Fibroblast of the aortic adventitia (primary cell): ENCODE measurements around the gene CACNG8. TPM values are rescaled to one million over a fixed set of nuclear protein-coding genes. Genes with fewer than 3 reads are reported as not detected.

Experiments used
- DNase-seq: peaks from one replicate; pipeline ENCODE4 v3.0.0-alpha.2; 2010; ENCODE audit warnings: low read depth
- H3K4me3 ChIP-seq: 2 replicates; pipeline ENCODE4 v1.5.1; 2011; ENCODE audit warnings: low read depth, mild to moderate bottlenecking, control low read depth, low read length, moderate library complexity
- total RNA-seq: library from RNA; depleted of rRNA; stranded (reverse); fragments of >200 nt; gene quantifications from 2 replicates; pipeline ENCODE4 v1.2.3, GENCODE V29; 2012; ENCODE audit warnings: low replicate concordance
- TF ChIP-seq, protein P1 (sequence below): IDR thresholded peaks from 2 replicates; pipeline ENCODE4 v1.5.1; 2011; ENCODE audit warnings: mild to moderate bottlenecking, low read length, control low read depth, inconsistent platforms; ENCODE audit not compliant: insufficient read depth

Gene CACNG8
- total RNA-seq, 1 donor: 0.45 TPM

DNA sequence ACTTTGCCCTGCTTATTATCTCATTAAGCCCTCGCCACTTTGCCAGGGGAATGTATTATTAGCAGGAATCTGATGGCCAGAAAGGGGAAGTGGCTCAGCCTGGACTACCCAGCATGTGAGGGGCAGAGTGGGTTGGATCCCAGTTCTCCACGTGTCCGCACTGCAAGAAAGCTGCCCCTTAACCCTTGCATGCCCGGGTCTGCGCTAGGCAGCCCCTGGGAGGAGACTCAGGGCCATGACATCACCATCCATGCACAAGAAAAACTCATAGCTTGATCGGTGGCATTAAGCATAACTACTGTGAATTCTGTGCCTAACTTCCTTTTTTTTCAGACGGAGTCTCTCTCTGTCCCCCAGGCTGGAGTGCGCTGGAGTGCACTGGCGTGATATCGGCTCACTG lies 8.9 kb downstream of the CACNG8 start:
- no peak for DNase-seq
- H3K4me3 ChIP-seq: no peak overlapping the region
- TF ChIP-seq, protein P1, sequence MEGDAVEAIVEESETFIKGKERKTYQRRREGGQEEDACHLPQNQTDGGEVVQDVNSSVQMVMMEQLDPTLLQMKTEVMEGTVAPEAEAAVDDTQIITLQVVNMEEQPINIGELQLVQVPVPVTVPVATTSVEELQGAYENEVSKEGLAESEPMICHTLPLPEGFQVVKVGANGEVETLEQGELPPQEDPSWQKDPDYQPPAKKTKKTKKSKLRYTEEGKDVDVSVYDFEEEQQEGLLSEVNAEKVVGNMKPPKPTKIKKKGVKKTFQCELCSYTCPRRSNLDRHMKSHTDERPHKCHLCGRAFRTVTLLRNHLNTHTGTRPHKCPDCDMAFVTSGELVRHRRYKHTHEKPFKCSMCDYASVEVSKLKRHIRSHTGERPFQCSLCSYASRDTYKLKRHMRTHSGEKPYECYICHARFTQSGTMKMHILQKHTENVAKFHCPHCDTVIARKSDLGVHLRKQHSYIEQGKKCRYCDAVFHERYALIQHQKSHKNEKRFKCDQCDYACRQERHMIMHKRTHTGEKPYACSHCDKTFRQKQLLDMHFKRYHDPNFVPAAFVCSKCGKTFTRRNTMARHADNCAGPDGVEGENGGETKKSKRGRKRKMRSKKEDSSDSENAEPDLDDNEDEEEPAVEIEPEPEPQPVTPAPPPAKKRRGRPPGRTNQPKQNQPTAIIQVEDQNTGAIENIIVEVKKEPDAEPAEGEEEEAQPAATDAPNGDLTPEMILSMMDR: no peak

DNA sequence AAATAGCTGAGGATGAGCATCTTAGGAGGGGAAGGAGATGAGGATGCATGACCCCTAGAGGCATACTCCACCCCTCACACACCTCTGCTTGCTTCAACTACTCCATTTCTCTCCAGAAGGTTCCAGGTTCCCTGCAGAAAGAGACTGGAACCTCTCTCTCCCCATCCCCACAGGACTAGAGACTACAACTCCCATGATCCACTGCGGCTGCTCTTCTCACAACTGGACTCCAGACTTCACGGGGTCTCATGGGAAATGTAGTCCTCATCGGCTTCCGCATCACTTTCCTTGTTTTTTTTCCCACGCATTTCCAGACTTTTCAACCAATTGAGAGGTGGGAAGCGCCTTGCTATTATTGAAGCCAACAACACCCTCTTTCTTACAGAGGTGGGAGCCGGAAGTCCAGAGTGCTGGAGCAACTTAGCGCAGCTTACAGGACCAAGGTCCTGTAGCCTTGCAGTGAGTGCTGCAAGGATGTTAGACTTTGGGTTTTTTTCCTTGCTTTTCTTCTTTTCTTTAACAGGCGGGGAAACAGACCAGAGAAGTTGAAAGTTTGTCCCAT lies 14.8 kb downstream of the CACNG8 start:
- TF ChIP-seq, protein P1: no peak
- peak; percentile 93 for DNase-seq
- H3K4me3 ChIP-seq: peak overlapping the region; percentile 70

DNA sequence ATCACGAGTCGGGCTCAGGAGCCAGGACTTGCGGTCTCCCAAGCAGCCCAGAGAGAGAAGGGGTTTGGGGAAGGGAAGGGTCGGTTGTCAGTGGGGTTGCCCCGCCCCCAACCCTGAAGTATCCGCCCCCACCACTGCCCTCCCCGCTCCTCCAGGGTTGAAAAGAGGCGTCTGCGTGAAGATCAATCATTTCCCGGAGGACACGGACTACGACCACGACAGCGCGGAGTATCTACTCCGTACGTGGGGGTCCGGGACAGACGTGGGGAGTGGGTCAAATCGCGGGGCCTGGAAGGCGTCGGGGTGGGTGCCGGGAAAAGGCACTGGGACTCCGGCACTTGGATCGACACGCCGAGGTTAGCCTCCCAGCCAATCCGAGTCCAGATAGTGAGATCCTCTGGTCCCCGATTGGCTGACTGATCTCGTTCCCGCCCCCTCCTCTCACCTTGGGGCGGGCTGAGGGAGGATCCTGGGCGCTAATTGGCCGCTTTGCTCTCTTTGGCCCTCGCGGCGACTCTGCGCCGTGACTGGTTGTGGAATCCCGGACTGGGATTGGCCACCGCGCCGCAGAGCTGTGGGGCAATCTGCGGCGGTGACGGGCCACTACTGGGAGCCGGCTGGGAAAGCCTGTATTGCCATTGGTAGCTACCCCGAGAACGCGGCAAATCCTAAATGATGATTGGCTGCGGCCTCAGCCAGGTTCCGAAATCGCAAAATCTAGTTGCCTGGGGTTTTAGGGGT lies 15.4 kb downstream of the CACNG8 start:
- TF ChIP-seq, protein P1: no peak

DNA sequence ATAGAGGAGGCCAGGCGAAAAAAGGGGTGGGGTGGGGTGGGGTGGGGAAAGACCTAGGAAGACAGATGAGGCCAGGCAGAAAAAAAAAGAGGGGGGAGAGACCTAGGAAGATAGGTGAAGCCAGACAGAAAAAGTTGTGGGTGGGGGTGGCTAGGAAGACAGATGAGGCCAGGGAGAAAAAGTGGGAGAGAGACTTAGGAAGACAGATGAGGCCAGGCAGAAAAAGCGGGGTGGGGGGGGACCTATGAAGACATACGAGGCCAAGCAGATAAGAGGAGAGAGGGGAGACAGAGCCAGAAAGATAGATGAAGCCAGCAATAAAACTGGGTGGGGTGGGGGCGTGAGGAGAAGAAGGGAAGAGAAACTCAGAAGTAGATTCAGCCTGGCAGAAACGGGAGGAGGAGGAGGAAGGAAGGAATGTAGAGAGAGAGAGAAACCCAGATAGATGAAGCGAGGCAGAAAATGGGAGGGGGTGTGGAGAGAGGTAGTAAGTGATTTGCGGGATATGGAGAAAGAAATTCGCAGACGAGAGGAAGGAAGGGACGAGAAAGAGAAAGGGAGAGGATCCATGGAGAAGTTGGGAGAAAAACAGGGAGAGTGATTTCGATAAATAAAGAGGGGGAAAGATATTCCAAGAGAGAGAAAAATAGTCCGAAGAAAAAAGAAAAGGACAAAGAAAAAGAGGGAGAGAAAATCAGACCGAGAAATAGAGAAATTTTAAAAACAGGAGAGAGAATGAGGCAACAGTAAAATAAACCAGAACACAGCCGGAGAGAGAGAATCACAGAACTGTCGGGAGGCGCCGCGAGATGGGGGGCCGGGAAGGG lies 16.5 kb downstream of the CACNG8 start:
- H3K4me3 ChIP-seq: peak overlapping the region; percentile 77

More for the DNA sequence above, 15.4 kb downstream of the CACNG8 start:
- peak overlapping the region; percentile 77 for H3K4me3 ChIP-seq
- peak; percentile 98 for DNase-seq

DNA sequence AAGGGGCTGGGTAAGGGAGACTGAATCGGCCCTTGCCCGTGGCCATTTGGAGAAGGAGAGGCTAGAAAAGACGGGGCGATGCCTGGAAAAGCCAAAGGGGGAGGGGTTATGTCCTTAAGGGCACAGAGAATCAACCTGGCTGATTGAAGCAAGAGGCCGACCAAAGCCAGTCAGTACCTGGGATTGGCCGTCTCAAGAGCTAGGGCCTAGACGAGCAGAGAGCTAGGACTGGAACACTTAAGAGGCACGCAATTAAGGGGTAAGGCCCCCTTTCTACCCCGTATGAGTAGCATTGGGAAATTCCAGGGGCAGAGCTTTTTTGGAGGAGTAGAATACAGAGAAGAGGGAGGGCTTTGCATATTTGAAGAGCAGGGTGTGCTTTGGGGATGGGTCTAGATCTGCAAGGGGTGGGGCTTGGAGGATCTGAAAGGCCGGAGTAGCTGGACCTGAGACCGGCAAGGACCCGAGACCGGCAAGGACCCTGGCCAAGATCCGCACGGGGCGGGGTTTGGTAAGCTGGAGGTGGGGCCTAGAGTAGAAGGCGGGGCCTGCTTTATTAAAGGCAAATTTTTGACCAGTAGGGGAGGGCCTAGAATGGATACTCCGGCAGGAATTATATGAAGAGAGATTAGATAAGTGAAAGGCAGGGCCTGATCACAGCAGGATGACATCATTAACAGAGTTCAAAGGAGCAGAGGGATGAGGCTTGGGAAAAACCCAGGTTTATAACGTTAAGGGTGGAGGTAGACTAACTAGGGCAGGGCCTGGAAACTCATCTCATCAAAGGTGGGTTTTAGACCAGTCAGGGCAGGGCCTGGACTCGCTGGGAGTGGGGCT lies 18.0 kb downstream of the CACNG8 start:
- peak; percentile 96 for DNase-seq
- TF ChIP-seq, protein P1: peak; percentile 0
- H3K4me3 ChIP-seq: peak overlapping the region; percentile 58

More for the DNA sequence above, 16.5 kb downstream of the CACNG8 start:
- TF ChIP-seq, protein P1: no peak
- no peak for DNase-seq

GRCh38 chr19:53981376-53981951 lies 18.7 kb downstream of the CACNG8 start:
- TF ChIP-seq, protein P1: peak; percentile 0
- peak overlapping the region; percentile 58 for H3K4me3 ChIP-seq
- DNase-seq: no peak
